Activated CD4-positive, alpha-beta T cell treated with anti-CD3 and anti-CD28 coated beads, Interleukin-2, amount 50 U/mL, for 1 hour (primary cell): Measurements from ENCODE around the gene KLHL36.

ENCODE experiments used
- DNase-seq: peaks from one replicate; pipeline ENCODE4 v3.0.0-alpha.2; 2020

Gene KLHL36

GRCh38 chr16:84647828-84648594 lies at the start of gene KLHL36:
Gene KLHL36, plus strand, starts transcription at chr16:84648511. Its CDS starts 2,357 bp downstream, at chr16:84650868.
- peak; percentile 65 for DNase-seq

- no peak for DNase-seq
Observed at GRCh38 chr16:84599521-84600202, 48.6 kb upstream of the KLHL36 start.

- no peak for DNase-seq
Observed at GRCh38 chr16:84600343-84601229, 47.7 kb upstream of the KLHL36 start.

- DNase-seq, result no peak
Observed at GRCh38 chr16:84603140-84603816, 45.0 kb upstream of the KLHL36 start.

GRCh38 chr16:84603940-84604339 lies 44.4 kb upstream of the KLHL36 start:
- DNase-seq, result no peak

- DNase-seq, result no peak
Observed at GRCh38 chr16:84604477-84605013, 43.8 kb upstream of the KLHL36 start.

GRCh38 chr16:84605339-84605848 lies 42.9 kb upstream of the KLHL36 start:
- no peak for DNase-seq

GRCh38 chr16:84606081-84606875 lies 42.0 kb upstream of the KLHL36 start:
- no peak for DNase-seq

GRCh38 chr16:84607061-84607460 lies 41.2 kb upstream of the KLHL36 start:
- no peak for DNase-seq

- no peak for DNase-seq
Observed at GRCh38 chr16:84607694-84608093, 40.6 kb upstream of the KLHL36 start.

- no peak for DNase-seq
Observed at GRCh38 chr16:84608282-84608681, 40.0 kb upstream of the KLHL36 start.

GRCh38 chr16:84609563-84610177 lies 38.6 kb upstream of the KLHL36 start:
- no peak for DNase-seq

GRCh38 chr16:84610376-84610775 lies 37.9 kb upstream of the KLHL36 start:
- DNase-seq, result no peak

GRCh38 chr16:84611041-84611440 lies 37.3 kb upstream of the KLHL36 start:
- no peak for DNase-seq

GRCh38 chr16:84612686-84613085 lies 35.6 kb upstream of the KLHL36 start:
- DNase-seq, result no peak

GRCh38 chr16:84613408-84614072 lies 34.8 kb upstream of the KLHL36 start:
- DNase-seq, result no peak

GRCh38 chr16:84614073-84614459 lies 34.2 kb upstream of the KLHL36 start:
- no peak for DNase-seq

- no peak for DNase-seq
Observed at GRCh38 chr16:84614623-84614967, 33.7 kb upstream of the KLHL36 start.

- no peak for DNase-seq
Observed at GRCh38 chr16:84614968-84615813, 33.1 kb upstream of the KLHL36 start.

GRCh38 chr16:84616515-84616914 lies 31.8 kb upstream of the KLHL36 start:
- no peak for DNase-seq
